Measurements from ENCODE around the gene NFKBIE. TPM values are rescaled to one million over a fixed set of nuclear protein-coding genes. Genes with fewer than 3 reads are reported as not detected.

The NFKBIE gene
- total and polyA plus RNA-seq, 2 of the 13 experiments (the other 11 are each of a cell fraction or from before 2014, with no cell fraction given): 6.7 to 14.5 TPM

- TF ChIP-seq E2F1 (CRISPR knock-in tag; IDR thresholded peaks at IDR 0.05): peak; percentile 54; the same call in 1 of the 2 replicates
- no peak for TF ChIP-seq SRSF9 (IDR thresholded peaks at IDR 0.05; ENCODE audit: borderline replicate concordance, insufficient read depth, low read depth, low read length, poor library complexity, severe bottlenecking)
- no peak for TF ChIP-seq SOX13 (IDR thresholded peaks at IDR 0.05)
- no peak for TF ChIP-seq SOX13 (CRISPR knock-in tag; conservative IDR thresholded peaks at IDR 0.05 in 1 of 2, IDR thresholded peaks at IDR 0.05 in 1 of 2)
- peak; percentile 60; the same call in 1 of the 2 replicates for TF ChIP-seq RXRA (CRISPR knock-in tag; IDR thresholded peaks at IDR 0.05)
- peak; percentile 34; the same call in 1 of the 2 replicates for TF ChIP-seq MIER3 (CRISPR knock-in tag; IDR thresholded peaks at IDR 0.05; ENCODE audit: borderline replicate concordance)
- TF ChIP-seq MEIS1 (CRISPR knock-in tag; IDR thresholded peaks at IDR 0.05; ENCODE audit: borderline replicate concordance): peak; percentile 76
- TF ChIP-seq ZNF292 (CRISPR knock-in tag; IDR thresholded peaks at IDR 0.05; ENCODE audit: borderline replicate concordance, low read depth): no peak
- 0 out of 2 replicates have a peak, but pooled peaks have one; percentile 63 for TF ChIP-seq ZNF34 (CRISPR knock-in tag; IDR thresholded peaks at IDR 0.05; ENCODE audit: borderline replicate concordance)
- no peak for TF ChIP-seq SRF (IDR thresholded peaks at IDR 0.05; ENCODE audit: low read depth, low read length)
- TF ChIP-seq ATAD3A (CRISPR knock-in tag; IDR thresholded peaks at IDR 0.05): no peak
- no peak for TF ChIP-seq ZBTB44 (CRISPR knock-in tag; IDR thresholded peaks at IDR 0.05)
- peak in 1 of 2 experiments; percentile 39; a peak in 1 of 4 replicates for TF ChIP-seq EP300 (IDR thresholded peaks at IDR 0.05; ENCODE audit: low read depth in 2 of 2, low read length in 2 of 2)
- 0 out of 2 replicates have a peak, but pooled peaks have one; percentile 52 for TF ChIP-seq EP300 (CRISPR knock-in tag; IDR thresholded peaks at IDR 0.05; ENCODE audit: borderline replicate concordance)
- no peak for TF ChIP-seq RFX5 (IDR thresholded peaks at IDR 0.05; ENCODE audit: low read depth, low read length)
- TF ChIP-seq ZNF333 (CRISPR knock-in tag; IDR thresholded peaks at IDR 0.05; ENCODE audit: borderline replicate concordance): no peak
- TF ChIP-seq ARNT (IDR thresholded peaks at IDR 0.05): no peak
- TF ChIP-seq FOXP4 (CRISPR knock-in tag; IDR thresholded peaks at IDR 0.05): peak; percentile 52; the same call in 1 of the 2 replicates
- 0 out of 2 replicates have a peak, but pooled peaks have one; percentile 61 for TF ChIP-seq ZNF383 (CRISPR knock-in tag; IDR thresholded peaks at IDR 0.05; ENCODE audit: borderline replicate concordance)
- peak; percentile 36; the same call in 1 of the 2 replicates for TF ChIP-seq DMTF1 (CRISPR knock-in tag; IDR thresholded peaks at IDR 0.05)
- no peak for TF ChIP-seq MLLT10 (CRISPR knock-in tag; IDR thresholded peaks at IDR 0.05)
- TF ChIP-seq CREB1 (IDR thresholded peaks at IDR 0.05): no peak
- TF ChIP-seq CREB1 (CRISPR knock-in tag; IDR thresholded peaks at IDR 0.05): no peak
Observed at GRCh38 chr6:44219053-44219814, 46.1 kb downstream of the NFKBIE start (continued).

Data from HepG2 (cell line).